H9 (cell line): ENCODE measurements around the gene BRS3. TPM values are rescaled to one million over a fixed set of nuclear protein-coding genes. Genes with fewer than 3 reads are reported as not detected.

Source experiments
- DNase-seq: peaks from one replicate; pipeline ENCODE4 v3.0.0-alpha.2; 2017
- H2AFZ ChIP-seq: one replicate; pipeline ENCODE4 v1.6.1; 2013; ENCODE audit warnings: mild to moderate bottlenecking, low read length, control low read depth, moderate library complexity
- H2AK5ac ChIP-seq: 2 replicates; pipeline ENCODE4 v1.6.1; 2013; ENCODE audit warnings: low read length, control low read depth, mixed read lengths; ENCODE audit not compliant: insufficient read length
- H2BK120ac ChIP-seq: one replicate; pipeline ENCODE4 v1.6.1; 2013; ENCODE audit warnings: low read depth, mild to moderate bottlenecking, low read length, control low read depth, inconsistent platforms; ENCODE audit not compliant: poor library complexity, severe bottlenecking
- H2BK12ac ChIP-seq: 2 replicates; pipeline ENCODE4 v1.6.1; 2013; ENCODE audit warnings: low read length, control low read depth, mixed read lengths, low read depth; ENCODE audit not compliant: insufficient read length
- H2BK15ac ChIP-seq: 2 replicates; pipeline ENCODE4 v1.6.1; 2013; ENCODE audit warnings: low read depth, low read length, control low read depth
- H2BK20ac ChIP-seq: one replicate; pipeline ENCODE4 v1.6.1; 2013; ENCODE audit warnings: low read depth, mild to moderate bottlenecking, low read length, control low read depth, inconsistent platforms; ENCODE audit not compliant: poor library complexity, severe bottlenecking
- H2BK5ac ChIP-seq: 2 replicates; pipeline ENCODE4 v1.6.1; 2013; ENCODE audit warnings: low read length, control low read depth, mixed read lengths; ENCODE audit not compliant: insufficient read length
- H3K14ac ChIP-seq: 2 replicates; pipeline ENCODE4 v1.6.1; 2013; ENCODE audit warnings: low read length, control low read depth; ENCODE audit not compliant: insufficient read depth
- H3K18ac ChIP-seq: 2 replicates; pipeline ENCODE4 v1.6.1; 2013; ENCODE audit warnings: low read depth, mild to moderate bottlenecking, mixed read lengths, low read length, control low read depth; ENCODE audit not compliant: insufficient read length
- H3K23ac ChIP-seq: 2 replicates; pipeline ENCODE4 v1.6.1; 2013; ENCODE audit warnings: low read length, control low read depth, mixed read lengths, low read depth; ENCODE audit not compliant: insufficient read length
- H3K23me2 ChIP-seq: 2 replicates; pipeline ENCODE4 v1.6.1; 2013; ENCODE audit warnings: low read depth, mild to moderate bottlenecking, mixed read lengths, low read length, control low read depth; ENCODE audit not compliant: insufficient read length, poor library complexity, severe bottlenecking
- H3K27ac ChIP-seq: 2 replicates; pipeline ENCODE4 v1.5.1; 2013; ENCODE audit warnings: low read length, control low read depth, mixed read lengths, low read depth; ENCODE audit not compliant: insufficient read length
- H3K27me3 ChIP-seq: 2 replicates; pipeline ENCODE4 v1.6.1; 2013; ENCODE audit warnings: low read length, control low read depth, inconsistent platforms; ENCODE audit not compliant: insufficient read depth
- H3K4ac ChIP-seq: 2 replicates; pipeline ENCODE4 v1.6.1; 2013; ENCODE audit warnings: low read depth, mild to moderate bottlenecking, control low read depth, inconsistent platforms, low read length, moderate library complexity
- H3K4me1 ChIP-seq: 2 replicates; pipeline ENCODE4 v1.6.1; 2013; ENCODE audit warnings: low read length, control low read depth, inconsistent platforms; ENCODE audit not compliant: insufficient read depth
- H3K4me2 ChIP-seq: 2 replicates; pipeline ENCODE4 v1.6.1; 2013; ENCODE audit warnings: low read length, control low read depth, mixed read lengths; ENCODE audit not compliant: insufficient read length, insufficient read depth
- H3K56ac ChIP-seq: 2 replicates; pipeline ENCODE4 v1.6.1; 2013; ENCODE audit warnings: low read depth, mild to moderate bottlenecking, mixed read lengths, low read length, control low read depth; ENCODE audit not compliant: insufficient read length
- H3K79me1 ChIP-seq: 2 replicates; pipeline ENCODE4 v1.6.1; 2013; ENCODE audit warnings: low read depth, mild to moderate bottlenecking, moderate library complexity, low read length, control low read depth, inconsistent platforms; ENCODE audit not compliant: insufficient read depth, poor library complexity, severe bottlenecking
- H3K79me2 ChIP-seq: 2 replicates; pipeline ENCODE4 v1.6.1; 2013; ENCODE audit warnings: low read length, control low read depth, inconsistent platforms; ENCODE audit not compliant: insufficient read depth
- H3K9ac ChIP-seq: 2 replicates; pipeline ENCODE4 v1.6.1; 2013; ENCODE audit warnings: low read length, control low read depth, mixed read lengths; ENCODE audit not compliant: insufficient read length; ENCODE audit errors: extremely low read depth
- H3K9me3 ChIP-seq: one replicate; pipeline ENCODE4 v1.6.1; 2013; ENCODE audit warnings: low read depth, low read length, inconsistent platforms; ENCODE audit not compliant: control insufficient read depth
- H3T11ph ChIP-seq: one replicate; pipeline ENCODE4 v1.6.1; 2013; ENCODE audit warnings: mild to moderate bottlenecking, low read length, control low read depth, inconsistent platforms
- H4K20me1 ChIP-seq: one replicate; pipeline ENCODE4 v1.6.1; 2013; ENCODE audit not compliant: control insufficient read depth, insufficient read length, insufficient read depth
- H4K5ac ChIP-seq: 2 replicates; pipeline ENCODE4 v1.6.1; 2013; ENCODE audit warnings: low read depth, mild to moderate bottlenecking, mixed read lengths, low read length, control low read depth; ENCODE audit not compliant: insufficient read length
- H4K8ac ChIP-seq: replicated peaks from 2 replicates; pipeline ENCODE4 v1.6.1; 2013; ENCODE audit warnings: low read length, control low read depth, mixed read lengths, low read depth; ENCODE audit not compliant: insufficient read length
- H4K91ac ChIP-seq: 2 replicates; pipeline ENCODE4 v1.6.1; 2013; ENCODE audit warnings: low read depth, mild to moderate bottlenecking, moderate library complexity, mixed read lengths, low read length, control low read depth; ENCODE audit not compliant: insufficient read length
- H3K27ac Mint-ChIP-seq, 3 experiments: 2 replicates in 2 of 3; 3 replicates in 1 of 3; pipeline ENCODE4 v1.8.0; 2020 to 2021; ENCODE audit warnings: mixed read lengths in 3 of 3, mild to moderate bottlenecking in 1 of 3, moderate library complexity in 1 of 3
- H3K27me3 Mint-ChIP-seq: 2 replicates; pipeline ENCODE4 v1.8.0; 2021; ENCODE audit warnings: low read depth, mild to moderate bottlenecking, moderate library complexity, mixed read lengths
- H3K36me3 Mint-ChIP-seq, 3 experiments: 2 replicates in 2 of 3; 3 replicates in 1 of 3; pipeline ENCODE4 v1.8.0; 2020 to 2021; ENCODE audit warnings: low read depth in 3 of 3, mixed read lengths in 3 of 3; ENCODE audit not compliant: insufficient read depth in 1 of 3
- H3K4me1 Mint-ChIP-seq, 2 experiments: 2 replicates each; pipeline ENCODE4 v1.8.0; 2020; ENCODE audit warnings: mixed read lengths in 2 of 2
- H3K4me3 Mint-ChIP-seq, 2 experiments: 2 replicates in 1 of 2; 3 replicates in 1 of 2; pipeline ENCODE4 v1.8.0; 2020 to 2021; ENCODE audit warnings: mild to moderate bottlenecking in 2 of 2, mixed read lengths in 2 of 2, moderate library complexity in 1 of 2
- H3K9me3 Mint-ChIP-seq, 2 experiments: 2 replicates in 1 of 2; 3 replicates in 1 of 2; pipeline ENCODE4 v1.8.0; 2020; ENCODE audit warnings: mild to moderate bottlenecking in 2 of 2, mixed read lengths in 2 of 2, moderate library complexity in 1 of 2
- CTCF ChIP-seq: fragments of 200-600 bp; sonication (generic); conservative IDR thresholded peaks from 3 replicates; pipeline ENCODE4 v1.8.0; 2021; ENCODE audit warnings: antibody characterized with exemption, mild to moderate bottlenecking
- WGBS: extraction: QIAGEN DNeasy Blood & Tissue Kit; methylation state at CpG from one replicate; pipeline ENCODE4 v1.1.7; 2013; ENCODE audit warnings: missing lambda C conversion rate, low lambda C conversion rate, mixed read lengths; ENCODE audit not compliant: insufficient read length; ENCODE audit errors: extremely low coverage; 5-methylcytosine and 5-hydroxymethylcytosine counted together
- total RNA-seq: library from RNA; stranded (reverse); gene quantifications from 2 replicates; pipeline ENCODE4 v1.2.1, GENCODE V29; 2021

BRS3 gene
- total RNA-seq, 1 experiment from 2014 or later: not detected

- Mint-ChIP-seq H3K9me3 (peaks cover 33 to 36% of the 10 kb centered on the region in 2 experiments), H3K4me1 (no peaks in the 10 kb centered on the region)
- WGBS: no CpG with 5 or more reads among the region's 5 CpGs
Observed at GRCh38 chrX:136457303-136457917, 30.3 kb upstream of the BRS3 start.

More at GRCh38 chrX:136457303-136457917, 30.3 kb upstream of the BRS3 start:
- H3K4me1 ChIP-seq: no peaks in the 10 kb centered on the region
- H4K5ac ChIP-seq: no peak overlapping the region
- H3K4ac ChIP-seq: no peak overlapping the region
- H2BK12ac ChIP-seq: no peak overlapping the region
- H2AK5ac ChIP-seq: no peak overlapping the region
- H3K27me3 Mint-ChIP-seq: peaks cover 2% of the 10 kb centered on the region; the same call in 1 of the 2 replicates
- no peak overlapping the region for H3K4me2 ChIP-seq
- DNase-seq: no peak
- H2BK5ac ChIP-seq: no peak overlapping the region
- no peak overlapping the region for H3K23ac ChIP-seq
- H2AFZ ChIP-seq: no peak overlapping the region
- no peaks in the 10 kb centered on the region for H3K79me2 ChIP-seq
- no peak overlapping the region for H3K4me3 Mint-ChIP-seq
- H2BK15ac ChIP-seq: no peak overlapping the region
- no peaks in the 10 kb centered on the region for H3K36me3 Mint-ChIP-seq
- no peak overlapping the region for H4K8ac ChIP-seq
- H3K18ac ChIP-seq: no peak overlapping the region
- H3K27me3 ChIP-seq: no peaks in the 10 kb centered on the region
- no peak overlapping the region for H3K9ac ChIP-seq
- H3K79me1 ChIP-seq: no peaks in the 10 kb centered on the region
- no peak overlapping the region for H4K91ac ChIP-seq
- TF ChIP-seq CTCF: no peak
- H3K14ac ChIP-seq: no peak overlapping the region
- no peak overlapping the region for H3K56ac ChIP-seq
- H3K23me2 ChIP-seq: no peaks in the 10 kb centered on the region
- no peak overlapping the region for H3K27ac ChIP-seq
- H3T11ph ChIP-seq: no peak overlapping the region
- peaks cover 25% of the 10 kb centered on the region for H3K9me3 ChIP-seq
- no peaks in the 10 kb centered on the region for H4K20me1 ChIP-seq
- no peak overlapping the region for H3K27ac Mint-ChIP-seq
- no peak overlapping the region for H2BK20ac ChIP-seq
- H2BK120ac ChIP-seq: no peak overlapping the region
